HG03460 (cell line): ENCODE results near the gene FAM110D.

Experiments
- ATAC-seq: cut with Tn5 transposase; IDR thresholded peaks from one replicate; pipeline ENCODE4 v1.9.1; 2021; ENCODE audit not compliant: unreplicated experiment

The FAM110D gene

DNA sequence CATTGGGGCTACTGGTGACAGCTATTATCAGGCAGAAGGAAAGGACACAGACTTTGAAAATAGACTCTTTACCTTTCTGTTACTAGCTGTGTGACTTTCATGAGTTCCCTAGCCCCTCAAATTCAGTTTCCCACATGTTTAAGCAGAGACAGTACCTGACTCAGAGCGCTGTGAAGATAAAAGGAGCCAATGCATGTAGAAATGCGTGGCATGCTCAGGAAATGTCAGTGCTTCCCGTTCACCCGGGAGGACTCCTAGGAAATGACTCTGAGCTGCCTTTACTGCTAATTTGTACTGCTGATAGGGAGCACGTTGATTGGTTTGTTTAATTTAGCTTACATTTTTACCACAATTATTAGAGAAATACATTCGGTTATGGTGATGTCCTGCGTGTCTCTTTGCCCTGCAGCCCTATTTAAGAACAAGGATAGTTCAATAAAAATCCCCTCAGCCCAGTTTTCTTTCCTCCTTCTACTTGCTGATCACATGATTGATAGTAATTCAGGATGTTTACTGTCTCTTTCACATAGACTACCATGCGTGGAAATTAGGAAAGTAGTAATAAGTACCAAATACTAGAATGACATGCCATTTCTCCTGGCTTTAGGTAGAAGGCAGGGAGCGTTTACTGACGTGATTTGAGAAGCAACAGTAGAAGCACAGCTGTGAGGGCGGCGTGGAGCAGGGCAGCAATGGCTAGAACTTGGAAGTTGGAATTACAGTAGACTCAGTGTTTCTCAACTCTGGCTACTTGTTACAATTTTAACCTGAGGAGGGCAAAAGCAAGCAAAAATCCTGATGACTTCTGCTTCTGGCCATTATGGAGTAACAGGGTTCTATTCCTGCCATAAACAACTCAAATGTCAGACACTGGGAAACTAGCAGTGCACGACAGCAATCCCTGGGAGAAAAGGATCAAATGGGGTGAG, 31.4 kb upstream of the FAM110D start:
- ATAC-seq, result no peak

DNA sequence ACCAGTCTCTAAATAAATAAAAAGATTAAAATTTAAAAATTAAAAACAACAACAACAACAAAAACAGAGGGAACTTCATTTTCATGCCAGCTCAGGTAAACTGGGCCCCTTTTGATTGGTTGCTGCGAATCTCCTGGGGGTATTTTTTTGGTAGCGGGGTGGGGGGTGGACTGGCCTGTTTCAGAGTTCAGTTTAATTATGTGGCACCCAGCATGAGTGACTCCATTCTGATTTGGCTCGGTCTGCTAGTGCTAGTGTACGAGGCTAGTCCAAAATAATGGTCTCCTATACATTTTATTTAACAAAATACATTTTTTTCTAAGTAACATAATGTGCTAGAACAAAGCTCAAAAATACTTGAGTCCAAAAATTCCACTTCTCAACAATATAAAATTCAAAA, 29.1 kb upstream of the FAM110D start:
- ATAC-seq, result no peak

DNA sequence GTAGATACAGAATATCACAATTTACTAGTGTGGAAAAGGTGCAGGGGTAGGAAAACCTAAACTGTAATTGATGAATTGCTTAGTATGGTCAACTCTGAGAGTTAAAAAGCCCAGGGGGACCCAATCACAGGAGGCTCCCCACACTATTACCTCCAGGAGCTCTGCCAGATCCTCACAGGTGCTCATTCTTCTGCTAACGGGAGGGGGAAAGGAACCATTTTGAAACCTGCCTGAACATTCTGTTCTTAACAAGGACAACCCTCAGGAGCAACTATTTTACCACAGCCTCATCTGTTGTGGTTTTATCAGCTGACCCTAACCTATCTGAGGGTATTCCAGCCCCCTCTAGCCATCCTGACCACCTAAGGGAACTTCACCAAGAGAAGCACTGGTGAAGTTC, 28.2 kb upstream of the FAM110D start:
- ATAC-seq, result no peak

DNA sequence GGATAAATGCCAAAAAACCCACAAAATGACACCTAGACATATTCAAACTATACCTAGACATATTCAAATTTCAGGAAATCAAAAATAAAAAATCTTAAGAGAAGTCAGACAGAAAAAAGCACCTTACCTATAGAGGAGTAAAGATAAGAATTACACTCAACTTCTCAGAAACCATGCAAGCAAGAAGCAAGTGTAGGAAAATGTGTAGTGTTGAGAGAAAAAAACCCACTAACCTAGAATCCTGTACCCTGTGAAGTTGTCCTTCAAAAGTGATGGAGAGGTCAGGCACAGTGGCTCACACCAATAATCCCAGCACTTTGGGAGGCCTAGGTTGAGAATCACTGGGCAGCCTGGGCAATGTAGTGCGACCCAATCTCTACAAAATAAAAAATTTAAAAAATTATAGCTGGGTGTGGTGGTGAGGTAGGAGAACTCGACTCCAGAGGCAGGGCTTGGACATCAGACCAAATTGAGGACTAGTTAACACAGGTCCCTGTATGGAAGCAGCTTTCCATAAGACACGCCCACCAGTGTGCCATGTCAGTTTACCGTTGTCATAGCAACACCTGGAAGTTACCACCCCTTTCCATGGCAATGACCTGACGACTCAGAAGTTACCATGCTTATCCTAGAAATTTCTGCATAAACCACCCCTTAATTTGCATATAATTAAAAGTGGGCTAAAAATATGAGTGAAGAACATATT, 26.6 kb upstream of the FAM110D start:
- ATAC-seq, result no peak

- ATAC-seq, result no peak
Measured at GRCh38 chr1:26132834-26133167, 26.1 kb upstream of the FAM110D start.

DNA sequence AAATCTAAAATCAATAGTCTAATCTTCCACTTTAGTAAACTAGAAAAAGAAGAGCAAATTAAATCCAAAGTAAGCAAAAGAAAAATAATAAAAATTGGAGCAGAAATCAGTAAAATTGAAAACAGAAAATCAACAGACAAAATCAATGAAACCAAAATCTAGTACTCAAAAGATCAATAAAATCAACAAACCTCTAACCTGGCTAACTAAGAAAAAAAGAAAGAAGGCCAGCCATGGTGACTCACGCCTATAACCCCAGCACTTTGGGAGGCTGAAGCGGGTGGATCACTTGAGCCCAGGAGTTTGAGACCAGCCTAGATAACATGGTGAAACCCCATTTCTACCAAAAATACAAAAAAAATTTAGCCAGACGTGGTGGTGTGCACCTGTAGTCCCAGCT, 24.4 kb upstream of the FAM110D start:
- ATAC-seq, result no peak

DNA sequence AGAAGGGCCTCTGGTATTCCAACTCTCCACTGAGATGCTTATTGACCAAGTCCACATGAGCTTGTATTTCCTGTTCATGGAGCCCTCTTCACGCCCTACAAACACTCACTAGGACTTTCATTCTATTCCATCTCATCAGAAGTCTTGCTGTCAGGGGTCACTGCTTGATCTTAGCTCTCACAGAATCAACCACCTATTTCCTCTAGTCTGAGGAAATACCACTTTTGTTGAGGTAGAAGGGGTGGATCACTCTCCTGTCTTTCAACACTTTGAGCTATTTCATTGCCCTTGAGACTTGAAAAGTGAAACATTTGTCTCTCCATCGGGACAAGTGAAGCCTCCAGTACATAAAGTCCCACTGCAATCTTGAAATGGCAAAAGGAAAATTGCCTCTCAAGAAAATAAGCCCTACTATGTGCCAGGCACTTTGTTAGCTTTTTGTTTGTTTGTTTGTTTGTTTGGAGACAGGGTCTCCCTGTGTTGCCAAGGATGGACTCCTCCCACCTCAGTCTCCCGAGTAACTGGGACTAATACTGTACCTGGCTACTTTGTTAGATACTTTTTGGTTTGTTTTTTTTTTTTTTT, 19.8 kb upstream of the FAM110D start:
- ATAC-seq, result no peak

DNA sequence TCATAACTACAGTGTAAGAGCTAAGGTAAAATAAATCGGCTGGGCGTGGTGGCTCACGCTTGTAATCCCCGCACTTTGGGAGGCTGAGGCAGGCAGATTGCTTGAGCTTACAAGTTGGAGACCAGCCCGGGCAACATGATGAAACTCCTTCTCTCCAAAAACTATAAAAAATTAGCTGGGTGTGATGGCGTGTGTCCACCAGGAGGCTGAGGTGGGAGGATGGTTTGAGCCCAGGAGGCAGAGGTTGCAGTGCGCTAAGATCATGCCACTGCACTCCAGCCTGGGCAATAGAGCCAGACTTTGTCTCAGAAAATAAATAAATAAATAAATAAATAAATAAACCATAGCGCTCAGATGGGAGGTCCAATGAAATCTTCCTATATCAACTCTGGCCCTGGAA, 16.7 kb upstream of the FAM110D start:
- no peak for ATAC-seq

DNA sequence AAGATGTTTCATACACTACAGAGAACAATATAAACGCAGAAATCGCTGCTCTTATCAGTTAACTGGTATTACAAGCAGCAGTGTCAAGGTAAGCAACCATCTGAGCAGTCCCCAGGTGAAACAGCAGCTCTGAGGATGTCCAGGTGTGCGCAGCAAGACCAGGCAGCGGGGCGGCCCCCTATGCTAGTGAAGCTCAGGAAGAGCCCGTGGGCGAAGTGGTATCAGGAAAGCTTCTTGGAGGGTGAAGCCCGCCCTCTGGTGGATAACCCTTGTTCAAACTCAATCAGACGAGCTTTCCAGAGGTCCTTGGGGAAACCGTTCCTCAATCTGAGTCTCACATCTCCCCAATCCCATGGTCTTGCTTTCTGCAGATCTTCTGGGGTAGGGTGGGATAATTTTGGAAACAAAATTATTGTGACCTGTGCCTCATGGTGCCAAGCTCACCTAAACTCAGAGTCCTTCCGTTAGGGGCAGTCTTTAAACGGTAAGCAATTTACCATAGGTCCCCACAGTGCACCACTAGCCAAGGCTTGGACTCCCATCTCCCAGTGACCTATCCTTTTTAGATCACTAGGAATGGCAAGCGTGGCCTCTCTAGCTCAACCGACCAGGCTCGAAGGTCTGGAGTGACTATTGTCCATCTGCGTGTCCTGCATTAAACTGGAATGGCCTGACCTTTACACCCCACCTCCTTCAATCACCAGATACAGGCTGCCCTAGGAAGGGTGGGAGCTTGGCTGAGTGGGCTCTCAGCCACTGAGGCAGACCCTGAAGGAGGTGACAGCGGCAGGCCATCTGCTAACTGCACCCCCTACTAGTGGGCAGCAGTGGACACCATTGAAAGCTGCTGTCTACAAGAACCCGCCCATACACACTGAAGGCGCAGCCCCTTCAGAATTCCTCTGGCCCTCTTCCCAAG, 13.6 kb upstream of the FAM110D start:
- ATAC-seq, result no peak

GRCh38 chr1:26145960-26146294, 13.0 kb upstream of the FAM110D start:
- no peak for ATAC-seq

GRCh38 chr1:26148887-26149286, 10.0 kb upstream of the FAM110D start:
- no peak for ATAC-seq

- ATAC-seq, result no peak
Measured at GRCh38 chr1:26153966-26154532, 4.8 kb upstream of the FAM110D start.

DNA sequence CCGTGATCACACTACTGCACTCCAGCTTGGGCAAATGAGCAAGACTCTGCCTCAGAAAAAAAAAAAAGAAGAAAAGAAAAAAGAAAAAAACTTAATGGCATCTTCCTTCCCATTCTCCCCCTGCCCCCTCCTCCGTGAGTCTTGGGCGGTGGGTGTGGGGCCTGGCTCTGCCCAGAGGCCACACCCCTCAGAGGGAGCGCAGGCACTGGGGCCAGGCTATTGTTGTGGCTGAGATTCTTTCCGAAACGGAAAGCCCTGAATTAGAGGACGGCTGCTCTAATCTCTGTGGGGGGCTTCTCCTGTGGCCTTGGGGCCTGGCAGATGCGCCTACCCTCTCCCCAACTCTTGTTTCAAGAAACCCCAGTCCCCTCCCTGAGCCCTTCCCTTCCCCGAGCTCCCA, 4.1 kb upstream of the FAM110D start:
- no peak for ATAC-seq

GRCh38 chr1:26155370-26156284, 3.3 kb upstream of the FAM110D start:
- ATAC-seq, result no peak

GRCh38 chr1:26156285-26157038, 2.4 kb upstream of the FAM110D start:
- no peak for ATAC-seq

DNA sequence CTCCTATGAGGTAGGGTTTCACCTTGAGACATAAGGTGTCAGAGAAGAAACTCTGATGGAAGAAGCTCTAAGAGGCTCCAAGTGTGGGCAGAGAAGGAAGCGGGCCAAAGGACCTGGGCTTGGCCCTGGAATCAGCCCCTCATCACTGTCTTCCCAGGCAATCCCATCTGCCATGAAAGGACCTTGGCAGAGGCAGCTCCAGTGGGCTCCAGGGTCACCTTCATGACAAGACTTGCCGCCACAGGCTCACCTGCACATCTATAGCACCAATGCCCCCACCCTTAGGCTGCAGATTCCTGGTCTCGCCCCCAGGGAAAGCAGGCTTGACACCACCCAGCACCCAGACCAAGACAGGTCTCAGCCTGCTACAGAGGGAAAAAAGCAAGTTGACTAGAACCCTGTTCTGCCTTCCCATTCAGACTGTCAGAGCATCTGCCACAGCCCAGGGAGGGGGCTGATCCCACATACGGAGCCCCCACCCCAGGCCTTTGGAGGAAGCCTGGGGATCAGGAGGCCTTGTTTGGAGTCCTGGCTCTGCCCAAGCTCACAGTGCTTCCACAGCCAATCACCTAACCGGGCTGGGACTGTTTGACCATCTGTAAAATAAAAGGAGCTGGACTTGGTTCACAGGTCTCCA, 490 bp upstream of the FAM110D start:
- no peak for ATAC-seq

DNA sequence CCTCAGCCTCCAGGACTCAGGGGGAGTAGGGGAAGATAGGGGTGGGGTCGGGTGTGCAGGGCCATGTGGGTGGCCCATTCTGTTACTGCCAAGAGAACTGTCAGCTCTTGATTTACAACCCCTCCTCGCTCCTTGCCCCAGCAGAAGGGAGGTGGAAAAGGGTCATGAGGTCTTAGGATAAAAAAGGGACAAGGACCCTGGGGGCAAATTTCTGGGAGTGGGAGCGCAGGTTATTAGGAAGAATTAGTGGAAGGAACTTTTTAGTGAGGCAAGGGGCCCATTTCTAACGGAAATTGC, 812 bp downstream of the FAM110D start:
- no peak for ATAC-seq

DNA sequence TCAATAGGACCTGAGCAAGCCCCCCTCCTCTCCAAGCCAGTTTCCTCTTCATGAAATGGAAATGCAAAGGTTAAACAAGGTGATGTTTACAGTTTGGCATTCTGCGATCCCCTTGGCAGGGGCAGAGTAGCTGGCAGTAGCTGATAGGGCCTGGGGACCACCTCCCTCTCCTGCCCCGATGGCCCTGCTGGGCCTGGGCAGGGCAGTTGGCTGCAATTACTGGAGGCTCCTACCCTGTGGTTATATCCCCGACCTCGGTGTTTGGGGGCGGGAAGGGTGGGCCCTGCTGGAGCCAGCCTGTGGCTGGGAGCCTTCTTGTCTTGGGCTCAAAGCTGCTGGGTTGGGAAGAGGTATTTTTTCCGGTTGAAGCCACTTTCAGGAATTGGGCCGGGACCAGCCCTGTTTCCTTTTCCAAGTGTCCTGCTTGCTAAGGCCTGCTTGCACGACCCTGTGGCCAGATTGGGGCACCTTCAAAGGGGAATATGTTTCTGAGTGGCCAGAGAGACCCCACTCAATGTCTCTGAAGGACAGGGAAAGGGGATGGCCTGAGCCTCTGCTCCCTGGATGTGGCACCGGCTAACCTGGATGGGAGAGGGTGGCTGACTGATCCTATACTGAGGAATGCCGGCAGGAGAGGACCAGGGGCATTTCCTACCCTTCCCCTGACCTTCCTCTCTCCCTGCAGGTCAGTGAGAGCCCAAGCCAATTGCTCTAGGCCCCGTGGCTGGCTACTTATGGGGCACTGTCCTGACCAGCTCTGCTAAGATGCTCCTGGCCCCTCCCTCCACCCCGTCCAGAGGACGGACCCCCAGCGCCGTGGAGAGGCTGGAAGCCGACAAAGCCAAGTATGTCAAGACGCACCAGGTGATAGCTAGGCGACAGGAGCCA, 1.9 kb downstream of the FAM110D start:
- no peak for ATAC-seq
